Naive thymus-derived CD4-positive, alpha-beta T cell (primary cell): ENCODE data around the gene RAB27B. TPM values are rescaled to one million over a fixed set of nuclear protein-coding genes. Genes with fewer than 3 reads are reported as not detected.

Experiments used
- ATAC-seq: fragments of 150-1000 bp; cut with Tn5 transposase; 2 replicates; pipeline ENCODE4 v1.10.0; 2021; ENCODE audit warnings: mild to moderate bottlenecking, moderate library complexity
- CTCF ChIA-PET: fragments of 350-600 bp; sonication (Branson Sonifier 250); formaldehyde crosslinking; loops from one replicate; lab custom pipeline; 2021; ENCODE audit warnings: antibody characterized with exemption; lab: Charles Lee
- POLR2A ChIA-PET: fragments of 350-600 bp; sonication (Branson Sonifier 250); formaldehyde crosslinking; loops from one replicate; lab custom pipeline; 2021; ENCODE audit warnings: antibody characterized with exemption, inconsistent platforms; lab: Charles Lee
- DNase-seq, 9 donors: peaks; one replicate each; pipeline versions ENCODE4 v3.0.0 to v3.0.0-alpha.2; 2020 to 2022; ENCODE audit warnings: mixed read lengths in 1 of 9
- H3K27ac ChIP-seq: one replicate; pipeline ENCODE4 v1.7.0; 2013; ENCODE audit warnings: mild to moderate bottlenecking, low read depth, low read length, moderate library complexity
- H3K27me3 ChIP-seq, 2 donors: one replicate each; pipeline ENCODE4 v1.7.0; 2013; ENCODE audit warnings: low read length in 2 of 2, mild to moderate bottlenecking in 2 of 2, moderate library complexity in 2 of 2; ENCODE audit not compliant: control insufficient read depth in 2 of 2, insufficient read depth in 2 of 2
- H3K36me3 ChIP-seq, 3 experiments: 1 replicate in 2 of 3; 2 replicates in 1 of 3; pipeline ENCODE4 v1.7.0; 2013; ENCODE audit warnings: low read length in 3 of 3, mild to moderate bottlenecking in 3 of 3, moderate library complexity in 1 of 3; ENCODE audit not compliant: insufficient read depth in 3 of 3, control insufficient read depth in 2 of 3
- H3K4me1 ChIP-seq, 2 donors: one replicate each; pipeline ENCODE4 v1.7.0; 2013; ENCODE audit warnings: low read length in 2 of 2, mild to moderate bottlenecking in 2 of 2, moderate library complexity in 1 of 2; ENCODE audit not compliant: control insufficient read depth in 2 of 2, insufficient read depth in 2 of 2
- H3K4me3 ChIP-seq: 2 replicates; pipeline ENCODE4 v1.7.0; 2013; ENCODE audit warnings: mild to moderate bottlenecking, low read length
- H3K9me3 ChIP-seq, 3 experiments: 1 replicate in 2 of 3; 2 replicates in 1 of 3; pipeline ENCODE4 v1.7.0; 2013; ENCODE audit warnings: low read length in 3 of 3; ENCODE audit not compliant: control insufficient read depth in 2 of 3
- H3K27ac Mint-ChIP-seq, 9 donors: one replicate each; pipeline ENCODE4 v1.8.0; 2020 to 2022; ENCODE audit warnings: mixed read lengths in 9 of 9, mild to moderate bottlenecking in 8 of 9, moderate library complexity in 5 of 9, inconsistent platforms in 2 of 9
- H3K27me3 Mint-ChIP-seq, 5 donors: one replicate each; pipeline ENCODE4 v1.8.0; 2021 to 2022; ENCODE audit warnings: mixed read lengths in 5 of 5, mild to moderate bottlenecking in 1 of 5
- H3K36me3 Mint-ChIP-seq, 5 donors: one replicate each; pipeline ENCODE4 v1.8.0; 2020 to 2022; ENCODE audit warnings: mixed read lengths in 5 of 5, mild to moderate bottlenecking in 3 of 5, inconsistent platforms in 1 of 5
- H3K4me1 Mint-ChIP-seq, 7 donors: one replicate each; pipeline ENCODE4 v1.8.0; 2020 to 2022; ENCODE audit warnings: mixed read lengths in 7 of 7, mild to moderate bottlenecking in 3 of 7, inconsistent platforms in 1 of 7
- H3K4me3 Mint-ChIP-seq, 10 donors: one replicate each; pipeline ENCODE4 v1.8.0; 2020 to 2022; ENCODE audit warnings: mild to moderate bottlenecking in 10 of 10, mixed read lengths in 10 of 10, moderate library complexity in 6 of 10, inconsistent platforms in 2 of 10
- H3K9me3 Mint-ChIP-seq, 11 donors: one replicate each; pipeline ENCODE4 v1.8.0; 2020 to 2022; ENCODE audit warnings: mixed read lengths in 11 of 11, mild to moderate bottlenecking in 4 of 11, inconsistent platforms in 1 of 11, moderate library complexity in 1 of 11
- intact Hi-C, 2 donors: fragments of 100-400 bp; cut with micrococcal nuclease; formaldehyde crosslinking; loops; one replicate each; pipeline ENCODE4 v1.15.1; 2023
- polyA plus RNA-seq, 2 donors: library from polyadenylated mRNA; unstranded; fragments of 300-500 nt; fragmentation: Illumina TruSeq; gene quantifications; one replicate each; pipeline ENCODE4 v1.2.3, GENCODE V29; 2021
- total RNA-seq, 6 experiments: library from RNA in 5 of 6; stranded (reverse) in 5 of 6; gene quantifications; 1 replicate in 5 of 6; 2 replicates in 1 of 6; pipeline ENCODE4 v1.2.3 and lab custom pipeline; 2021 to 2026

The RAB27B gene
- total RNA-seq (1 to 10 TPM; 1.3 to 6.4 (median 1.6) TPM), polyA plus RNA-seq (1 to 10 TPM in 1 of 2 donors, under 1 TPM in 1; 0.77 to 1.3 TPM), total RNA-seq (lab: John Stamatoyannopoulos, UW) (2.7 reads per million, percentile 14 among the genes with 10 or more reads in this experiment)

DNA sequence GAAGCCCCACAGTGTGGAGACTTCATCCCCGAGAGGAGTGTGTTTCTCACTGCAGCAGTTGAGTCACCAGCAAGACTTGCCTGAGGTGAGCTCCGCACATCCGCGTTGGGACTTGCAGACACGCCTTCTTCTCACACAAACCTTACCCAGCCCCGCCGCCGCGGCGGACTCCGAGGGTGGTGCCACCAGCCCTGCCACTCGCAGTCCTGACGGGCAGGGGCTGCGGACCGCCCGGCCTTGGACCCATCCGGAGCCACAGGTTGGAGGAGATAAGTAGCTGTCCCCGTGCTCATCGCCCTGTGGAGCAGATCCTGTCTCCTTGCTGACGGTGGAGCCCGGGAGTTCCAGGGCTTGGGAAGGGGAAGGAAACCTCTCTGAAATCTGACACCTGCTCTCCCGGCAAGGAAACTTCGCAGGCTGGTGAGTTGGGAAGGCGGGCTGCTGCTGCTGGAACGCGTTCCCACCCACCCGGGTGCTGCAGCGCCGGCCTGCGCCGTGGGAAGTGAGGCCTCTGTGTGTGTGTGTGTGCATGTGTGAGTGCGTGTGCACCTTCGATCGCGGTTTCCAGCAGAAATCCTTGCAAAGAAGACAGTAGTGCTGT is at the start of gene RAB27B:
Gene RAB27B, plus strand, starts transcription at position 197 of the 601 bp plus-strand sequence. CDS start 49,109 bp downstream, outside the sequence.
- peak within 1 kb of the TSS; percentile 87 to 95 (median 92) for H3K4me3 Mint-ChIP-seq
- ChIA-PET POLR2A (no interaction called here), CTCF (no interaction called here)
- peak within 1 kb of the TSS in 8 of 9 donors; percentile 60 to 87 (median 76) for H3K27ac Mint-ChIP-seq
- peak within 1 kb of the TSS; percentile 72 for H3K4me3 ChIP-seq
- intact Hi-C loops = loop anchor here (2.0 to 5.0 kb wide), 5 partner anchors 22 to 471 kb away; partner anchors contain the start of genes C18orf54 (in 1 of the 2) and STARD6 (in 1 of the 2)
- ATAC-seq = peak; percentile 96
- no peaks in the 10 kb centered on the region for H3K4me1 ChIP-seq
- H3K36me3 ChIP-seq = no peaks in the 10 kb centered on the region
- H3K27me3 ChIP-seq = no peaks in the 10 kb centered on the region
- H3K9me3 Mint-ChIP-seq = peaks cover 3 to 11% (median 6%) of the 10 kb centered on the region in 11 donors
- H3K4me1 Mint-ChIP-seq = peaks cover 17 to 45% (median 24%) of the 10 kb centered on the region in 7 donors
- peak within 1 kb of the TSS; percentile 63 for H3K27ac ChIP-seq
- no peaks in the 10 kb centered on the region for H3K9me3 ChIP-seq
- DNase-seq = peak; percentile 41 to 68 (median 61)
- peaks cover 0 to 12% (median 8%) of the 10 kb centered on the region in 5 donors for H3K36me3 Mint-ChIP-seq
- peaks cover 0 to 34% (median 0%) of the 10 kb centered on the region in 5 donors for H3K27me3 Mint-ChIP-seq

- intact Hi-C loops = no loop called here
- Histone ChIP-seq H3K27me3 (no peaks in the 10 kb centered on the region), H3K36me3 (no peaks in the 10 kb centered on the region), H3K4me1 (no peaks in the 10 kb centered on the region), H3K9me3 (no peaks in the 10 kb centered on the region), H3K27ac (no peak overlapping the region), H3K4me3 (no peak overlapping the region)
- POLR2A ChIA-PET = no interaction called here
- H3K27me3 Mint-ChIP-seq = no peaks in the 10 kb centered on the region
- peaks cover 0 to 4% (median 1%) of the 10 kb centered on the region in 5 donors for H3K36me3 Mint-ChIP-seq
- no peak overlapping the region for H3K4me3 Mint-ChIP-seq
- H3K4me1 Mint-ChIP-seq = peaks cover 0 to 10% (median 0%) of the 10 kb centered on the region in 7 donors
- ATAC-seq (no peak), DNase-seq (no peak)
- H3K9me3 Mint-ChIP-seq = peaks cover 0 to 8% (median 0%) of the 10 kb centered on the region in 11 donors
- H3K27ac Mint-ChIP-seq = no peak overlapping the region
- CTCF ChIA-PET = no interaction called here
Measured at GRCh38 chr18:54780285-54780861, 47.9 kb upstream of the RAB27B start.

- H3K4me3 ChIP-seq = no peak overlapping the region
- no peaks in the 10 kb centered on the region for H3K36me3 ChIP-seq
- intact Hi-C loops = no loop called here
- no peaks in the 10 kb centered on the region for H3K27me3 ChIP-seq
- no peaks in the 10 kb centered on the region for H3K9me3 ChIP-seq
- H3K9me3 Mint-ChIP-seq = peaks cover 0 to 8% (median 0%) of the 10 kb centered on the region in 11 donors
- peaks cover 0 to 7% (median 0%) of the 10 kb centered on the region in 7 donors for H3K4me1 Mint-ChIP-seq
- H3K27me3 Mint-ChIP-seq = no peaks in the 10 kb centered on the region
- ChIA-PET POLR2A (no interaction called here), CTCF (no interaction called here)
- peaks cover 0 to 6% (median 4%) of the 10 kb centered on the region in 5 donors for H3K36me3 Mint-ChIP-seq
- H3K27ac ChIP-seq = no peak overlapping the region
- ATAC-seq (no peak), DNase-seq (no peak)
- H3K4me3 Mint-ChIP-seq = no peak overlapping the region
- H3K4me1 ChIP-seq = no peaks in the 10 kb centered on the region
- no peak overlapping the region for H3K27ac Mint-ChIP-seq
Measured at GRCh38 chr18:54780970-54781369, 47.3 kb upstream of the RAB27B start.

DNA sequence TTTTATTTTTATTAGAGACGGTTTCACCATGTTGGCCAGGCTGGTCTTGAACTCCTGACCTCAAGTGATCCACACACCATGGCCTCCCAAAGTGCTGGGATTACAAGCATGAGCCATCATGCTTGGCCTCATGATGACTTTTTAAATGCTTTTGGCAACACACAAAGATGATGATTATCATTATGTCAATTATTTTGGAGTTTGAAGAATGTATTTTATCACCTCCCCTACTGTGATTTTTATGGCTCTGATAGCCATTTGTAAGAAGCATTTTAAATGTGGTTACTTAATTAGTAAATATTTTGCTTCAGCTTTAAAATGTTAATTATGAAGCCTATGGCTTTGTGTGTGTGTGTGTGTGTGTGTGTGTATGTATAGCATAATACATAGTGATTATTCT is 45.1 kb upstream of the RAB27B start:
- Mint-ChIP-seq H3K27me3 (no peaks in the 10 kb centered on the region), H3K36me3 (peaks cover 0 to 8% (median 4%) of the 10 kb centered on the region in 5 donors), H3K27ac (no peak overlapping the region), H3K4me1 (peaks cover 0 to 2% (median 0%) of the 10 kb centered on the region in 7 donors), H3K9me3 (peaks cover 0 to 8% (median 0%) of the 10 kb centered on the region in 11 donors), H3K4me3 (no peak overlapping the region)
- no peak for DNase-seq
- intact Hi-C loops = no loop called here
- no peak for ATAC-seq
- H3K27me3 ChIP-seq = no peaks in the 10 kb centered on the region
- H3K4me1 ChIP-seq = no peaks in the 10 kb centered on the region
- no peak overlapping the region for H3K27ac ChIP-seq
- no peak overlapping the region for H3K4me3 ChIP-seq
- ChIA-PET CTCF (interaction anchor here (0.6 kb wide), 1 partner anchor 200 kb away, joined by 3 read pairs; no protein-coding TSS in a partner anchor), POLR2A (interaction anchor here (0.6 kb wide), 1 partner anchor 1905 kb away, joined by 3 read pairs; no protein-coding TSS in a partner anchor)
- H3K9me3 ChIP-seq = no peaks in the 10 kb centered on the region
- H3K36me3 ChIP-seq = no peaks in the 10 kb centered on the region

- Histone ChIP-seq H3K4me3 (no peak overlapping the region), H3K9me3 (no peaks in the 10 kb centered on the region), H3K4me1 (no peaks in the 10 kb centered on the region), H3K27me3 (no peaks in the 10 kb centered on the region), H3K27ac (no peak overlapping the region), H3K36me3 (no peaks in the 10 kb centered on the region)
- Mint-ChIP-seq H3K4me1 (peaks cover 0 to 2% (median 0%) of the 10 kb centered on the region in 7 donors), H3K27ac (no peak overlapping the region), H3K27me3 (peaks cover 0 to 5% (median 0%) of the 10 kb centered on the region in 5 donors), H3K9me3 (peaks cover 0 to 8% (median 0%) of the 10 kb centered on the region in 11 donors), H3K4me3 (no peak overlapping the region), H3K36me3 (peaks cover 0 to 8% (median 0%) of the 10 kb centered on the region in 5 donors)
- ChIA-PET CTCF (no interaction called here), POLR2A (no interaction called here)
- DNase-seq (no peak), ATAC-seq (no peak)
- intact Hi-C loops = no loop called here
Measured at GRCh38 chr18:54786206-54786605, 42.1 kb upstream of the RAB27B start.

DNA sequence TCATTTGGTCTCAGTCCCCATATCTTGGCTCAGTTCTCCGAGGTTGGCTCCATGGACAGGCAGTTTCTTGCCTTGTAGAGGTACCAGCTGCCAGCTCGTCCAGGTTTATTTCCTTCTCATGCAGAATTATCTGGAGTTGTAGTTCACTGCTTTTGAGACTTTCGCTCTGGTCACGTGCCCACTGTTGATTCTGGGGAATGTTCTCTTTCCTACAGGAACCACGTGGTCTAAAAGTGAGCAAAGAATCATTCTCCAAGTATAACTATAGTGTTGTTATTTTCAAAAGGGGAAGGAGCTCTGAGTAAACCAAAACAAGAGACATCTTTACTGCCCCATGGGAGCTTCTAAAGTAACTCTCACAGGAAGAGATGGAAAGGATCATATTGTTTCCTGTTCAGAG is 41.2 kb upstream of the RAB27B start:
- intact Hi-C loops = no loop called here
- CTCF ChIA-PET = no interaction called here
- no peak for ATAC-seq

More for the DNA sequence above, 41.2 kb upstream of the RAB27B start:
- Mint-ChIP-seq H3K9me3 (peaks cover 0 to 8% (median 0%) of the 10 kb centered on the region in 11 donors), H3K4me1 (peaks cover 0 to 2% (median 0%) of the 10 kb centered on the region in 7 donors), H3K4me3 (no peak overlapping the region), H3K27ac (no peak overlapping the region), H3K27me3 (peaks cover 0 to 6% (median 0%) of the 10 kb centered on the region in 5 donors), H3K36me3 (peaks cover 0 to 8% (median 0%) of the 10 kb centered on the region in 5 donors)
- DNase-seq = no peak
- Histone ChIP-seq H3K4me3 (no peak overlapping the region), H3K36me3 (no peaks in the 10 kb centered on the region), H3K27ac (no peak overlapping the region), H3K9me3 (no peaks in the 10 kb centered on the region), H3K4me1 (no peaks in the 10 kb centered on the region), H3K27me3 (no peaks in the 10 kb centered on the region)
- POLR2A ChIA-PET = no interaction called here
